ENCODE results near the gene PIGT. TPM values are rescaled to one million over a fixed set of nuclear protein-coding genes. Genes with fewer than 3 reads are reported as not detected.

Gene PIGT
- total and polyA plus RNA-seq, 2 of the 4 experiments (the other 2 are of a cell fraction), result 31.2 to 145 TPM

GRCh38 chr20:45452772-45453691 lies 37.1 kb downstream of the PIGT start (continued):
- TF ChIP-seq BHLHE40 (IDR thresholded peaks at IDR 0.05; ENCODE audit: low read depth, low read length), result no peak

GRCh38 chr20:45456632-45457031 lies 40.7 kb downstream of the PIGT start:
- no peak overlapping the region for H3K14ac ChIP-seq (replicated peaks; ENCODE audit: low read depth, low read length)
- no peak overlapping the region for H3K27ac ChIP-seq (ENCODE audit: insufficient read depth, low read length)
- no peak overlapping the region for H2BK5ac ChIP-seq (ENCODE audit: low read depth, low read length, poor library complexity, severe bottlenecking)
- no peak overlapping the region for H2BK15ac ChIP-seq (ENCODE audit: low read depth, low read length)
- H3K23ac ChIP-seq (ENCODE audit: low read depth, low read length), result no peak overlapping the region
- no peak overlapping the region for H3K4me2 ChIP-seq (ENCODE audit: low read depth, low read length)
- H4K20me1 ChIP-seq (ENCODE audit: insufficient read depth, low read length), result no peaks in the 10 kb centered on the region
- H4K5ac ChIP-seq (ENCODE audit: low read depth, low read length), result no peak overlapping the region
- H3K27me3 ChIP-seq (ENCODE audit: control insufficient read depth, insufficient read depth, low read length), result peaks cover 14% of the 10 kb centered on the region
- CTCF ChIA-PET, result interaction anchor here (1.8 kb wide), 1 partner anchor 314 kb away, joined by 5 read pairs; no protein-coding TSS in a partner anchor
- no peaks in the 10 kb centered on the region for H3K36me3 ChIP-seq (ENCODE audit: control insufficient read depth, insufficient read depth, low read length)
- H3K4ac ChIP-seq (ENCODE audit: low read depth, low read length), result no peak overlapping the region
- no peak overlapping the region for H3K4me3 ChIP-seq (ENCODE audit: insufficient read depth, low read depth, low read length)
- no peak overlapping the region for H2AFZ ChIP-seq (replicated peaks; ENCODE audit: low read length, poor library complexity)
- dilution Hi-C loops (cut with HindIII; ENCODE audit: low sequenced_read_pairs, unreplicated experiment), result no loop called here
- H3K56ac ChIP-seq (ENCODE audit: extremely low read depth, insufficient read depth, low read length), result no peak overlapping the region
- no peak overlapping the region for H2BK120ac ChIP-seq (ENCODE audit: low read depth, low read length)
- intact Hi-C loops (cut with micrococcal nuclease), result no loop called here
- H3K4me1 ChIP-seq (ENCODE audit: control insufficient read depth, insufficient read depth, low read length), result no peaks in the 10 kb centered on the region
- DNase-seq, result no peak
- ATAC-seq (ENCODE audit: low read depth), result no peak
- H4K8ac ChIP-seq (ENCODE audit: low read depth in 2 of 2, low read length in 2 of 2), result no peak overlapping the region
- H2BK20ac ChIP-seq (ENCODE audit: low read depth, low read length), result no peak overlapping the region
- no peaks in the 10 kb centered on the region for H3K9me3 ChIP-seq (ENCODE audit: control insufficient read depth, insufficient read depth, low read length)
- H3K18ac ChIP-seq (ENCODE audit: low read depth, low read length), result no peak overlapping the region
- no peak overlapping the region for H4K91ac ChIP-seq (ENCODE audit: insufficient read depth, low read depth, low read length)
- no peak overlapping the region for H3K9ac ChIP-seq (ENCODE audit: low read depth, low read length)
- no CpG with 5 or more reads among the region's 6 CpGs for WGBS, 2 experiments (ENCODE audit: extremely low coverage in 2 of 2, insufficient read length in 1 of 2)
- H2AK5ac ChIP-seq (ENCODE audit: low read depth, low read length), result no peak overlapping the region
- no TSS peak for BruUV-seq (replicated peaks)
- POLR2A ChIA-PET (ENCODE audit: unreplicated experiment), result no interaction called here
- H3K79me1 ChIP-seq (ENCODE audit: low read depth in 1 of 2, low read length in 2 of 2), result no peaks in the 10 kb centered on the region
- H2AK9ac ChIP-seq (replicated peaks; ENCODE audit: low read depth, low read length, poor library complexity), result no peak overlapping the region
- in situ Hi-C loops (cut with MboI; ENCODE audit: low sequenced_read_pairs), result no loop called here
- no peaks in the 10 kb centered on the region for H3K9me1 ChIP-seq (ENCODE audit: insufficient read depth, low read length)
- TF ChIP-seq SMC3 (IDR thresholded peaks at IDR 0.05; ENCODE audit: low read depth, low read length), result no peak
- no peak for TF ChIP-seq POLR2A (IDR thresholded peaks at IDR 0.05; ENCODE audit: low read depth, low read length)
- TF ChIP-seq CTCF (conservative IDR thresholded peaks at IDR 0.05; ENCODE audit: low read depth, low read length), result no peak; the same call in 1 of the 2 replicates
- no peak for TF ChIP-seq ELK1 (IDR thresholded peaks at IDR 0.05; ENCODE audit: borderline replicate concordance, low read depth, low read length)
- no peak for TF ChIP-seq FOS (IDR thresholded peaks at IDR 0.05; ENCODE audit: low read depth, low read length)
- TF ChIP-seq CHD1 (IDR thresholded peaks at IDR 0.05; ENCODE audit: low read depth, low read length), result no peak
- TF ChIP-seq MXI1 (IDR thresholded peaks at IDR 0.05; ENCODE audit: borderline replicate concordance, low read depth, low read length), result no peak
- no peak for TF ChIP-seq NFE2L2 (IDR thresholded peaks at IDR 0.05; ENCODE audit: low read depth, low read length)
- no peak for TF ChIP-seq MAZ (IDR thresholded peaks at IDR 0.05; ENCODE audit: borderline replicate concordance, low read depth, low read length)
- TF ChIP-seq CEBPB (IDR thresholded peaks at IDR 0.05; ENCODE audit: low read depth, low read length), result no peak
- no peak for TF ChIP-seq RFX5 (IDR thresholded peaks at IDR 0.05; ENCODE audit: low read depth, low read length)
- no peak for TF ChIP-seq MAFK (IDR thresholded peaks at IDR 0.05; ENCODE audit: low read depth, low read length)
- TF ChIP-seq BHLHE40 (IDR thresholded peaks at IDR 0.05; ENCODE audit: low read depth, low read length), result no peak
- TF ChIP-seq RAD21 (IDR thresholded peaks at IDR 0.05; ENCODE audit: low read length), result no peak

Measured in IMR-90 (cell line).